ENCODE results near the gene FRYL.
"Not testable (repeated sequence)": the region's sequence is repeated elsewhere in the genome, so short reads cannot be mapped to it uniquely, and the experiment has no call there.

FRYL gene

DNA sequence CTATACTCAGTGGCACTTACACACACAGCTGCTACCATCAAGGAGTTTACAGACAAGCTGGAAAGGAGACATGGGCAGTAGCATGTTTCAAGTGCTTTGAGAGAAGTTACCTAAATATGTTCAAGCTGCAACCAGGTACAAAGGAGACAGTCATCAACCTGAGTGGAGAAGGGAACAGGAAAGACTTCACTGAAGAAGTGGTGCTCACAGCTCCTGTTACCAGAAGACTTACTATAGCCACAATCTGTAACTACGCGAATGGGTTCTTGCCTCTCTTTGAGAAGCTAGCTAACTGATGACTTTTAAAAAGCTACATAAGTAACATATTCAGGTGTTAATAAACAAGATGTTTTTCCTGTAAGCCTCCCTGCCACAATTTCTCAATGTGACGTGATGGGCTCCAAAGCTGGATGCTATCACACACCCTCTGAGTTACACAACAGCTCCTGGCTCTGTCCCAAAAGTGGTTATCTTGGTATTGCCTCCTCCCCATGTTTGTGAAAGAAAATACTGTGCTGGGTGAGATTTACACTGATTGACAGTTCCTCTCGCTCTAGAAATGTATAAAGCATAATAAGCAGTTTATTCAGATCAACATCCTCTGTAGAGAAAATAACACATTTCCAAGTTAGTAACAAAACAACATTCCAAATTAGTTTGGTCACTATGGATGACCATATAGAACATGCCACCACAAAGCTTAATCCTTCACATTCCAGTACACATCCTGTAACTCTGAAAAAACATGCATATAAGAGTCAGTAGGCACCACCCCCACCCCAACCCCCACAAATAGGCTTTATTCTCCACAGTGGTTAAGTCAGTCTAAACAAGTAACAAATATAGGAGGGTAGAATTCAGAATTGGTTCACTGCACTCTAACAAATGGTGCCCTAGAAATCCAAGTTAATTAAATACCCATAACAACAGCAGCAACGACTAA, 81.8 kb downstream of the FRYL start:
- DNase-seq (ENCODE audit: low read depth), result no peak

DNA sequence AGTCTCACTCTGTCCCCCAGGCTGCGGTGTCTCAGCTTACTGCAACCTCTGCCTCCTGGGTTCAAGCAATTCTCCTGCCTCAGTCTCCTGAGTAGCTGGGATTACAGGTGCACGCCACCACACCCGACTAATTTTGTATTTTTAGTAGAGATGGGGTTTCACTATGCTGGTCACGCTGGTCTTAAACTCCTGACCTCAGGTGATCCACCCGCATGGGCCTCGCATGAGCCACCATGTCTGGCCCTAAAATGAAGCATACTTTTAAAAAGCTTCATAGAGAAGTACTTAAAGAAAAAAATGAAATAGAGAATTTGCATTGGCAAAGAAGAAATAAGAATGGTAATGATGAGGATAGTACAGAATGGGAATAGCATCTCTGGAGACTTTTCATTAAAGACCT, 82.6 kb downstream of the FRYL start:
- DNase-seq (ENCODE audit: low read depth), result not testable (repeated sequence)

DNA sequence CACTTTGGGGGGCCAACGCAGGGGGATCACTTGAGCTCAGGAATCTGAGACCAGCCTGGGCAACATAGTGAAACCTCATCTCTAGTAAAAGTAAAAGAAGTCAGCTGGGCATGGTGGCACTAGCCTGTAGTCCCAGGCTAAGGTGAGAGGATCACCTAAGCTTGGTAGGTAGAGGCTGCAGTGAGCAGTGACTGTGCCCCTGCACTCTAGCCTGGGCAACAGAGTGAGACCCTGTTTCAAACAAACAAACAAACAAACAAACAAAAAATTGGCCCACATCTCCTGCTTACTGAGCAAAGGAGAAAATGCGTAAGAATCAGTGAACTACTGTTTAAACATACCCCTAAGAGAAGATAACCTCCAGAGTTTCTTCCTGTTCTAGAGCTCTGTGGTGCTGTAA, 85.3 kb downstream of the FRYL start:
- no peak for DNase-seq (ENCODE audit: low read depth)

- DNase-seq (ENCODE audit: low read depth), result no peak
Measured at GRCh38 chr4:48693856-48694574, 86.1 kb downstream of the FRYL start.

DNA sequence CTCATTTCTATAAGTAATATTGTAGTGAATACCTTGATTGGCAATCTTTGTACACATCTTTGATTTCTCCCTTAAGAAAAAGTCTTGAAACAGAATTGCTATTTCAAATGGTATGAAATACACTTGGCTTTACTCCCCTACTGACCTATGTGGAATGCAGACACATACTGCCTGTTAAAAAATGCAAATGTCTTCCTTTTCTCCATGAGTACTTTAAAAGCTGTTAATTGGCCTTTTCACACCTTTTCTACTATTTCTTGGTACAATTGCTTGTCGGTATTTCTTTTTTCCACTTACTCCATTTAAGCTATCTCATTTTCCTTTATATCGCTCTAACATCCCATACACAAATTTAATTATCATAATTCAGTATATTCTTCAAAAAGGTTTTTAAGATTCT, 87.2 kb downstream of the FRYL start:
- no peak for DNase-seq (ENCODE audit: low read depth)

GRCh38 chr4:48692044-48692443, 88.0 kb downstream of the FRYL start:
- no peak for DNase-seq (ENCODE audit: low read depth)

DNA sequence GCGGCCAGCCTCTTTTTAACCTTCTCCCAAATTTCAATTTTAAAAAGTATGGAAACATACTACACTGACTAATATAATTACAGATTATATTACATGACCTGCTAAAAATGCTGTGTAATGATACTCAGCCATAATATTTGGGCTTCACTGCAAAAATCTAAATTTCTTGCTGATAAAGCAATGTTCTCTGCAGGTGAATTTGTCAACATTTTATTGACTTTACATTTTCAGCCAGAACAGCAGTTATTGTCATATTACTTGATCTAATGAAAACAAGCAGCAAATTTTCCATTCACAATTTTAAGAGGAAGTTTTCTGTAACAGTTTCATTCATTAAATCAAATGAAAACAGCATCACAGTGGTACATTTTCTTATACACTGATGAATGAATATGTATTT, 91.1 kb downstream of the FRYL start:
- DNase-seq (ENCODE audit: low read depth), result no peak

DNA sequence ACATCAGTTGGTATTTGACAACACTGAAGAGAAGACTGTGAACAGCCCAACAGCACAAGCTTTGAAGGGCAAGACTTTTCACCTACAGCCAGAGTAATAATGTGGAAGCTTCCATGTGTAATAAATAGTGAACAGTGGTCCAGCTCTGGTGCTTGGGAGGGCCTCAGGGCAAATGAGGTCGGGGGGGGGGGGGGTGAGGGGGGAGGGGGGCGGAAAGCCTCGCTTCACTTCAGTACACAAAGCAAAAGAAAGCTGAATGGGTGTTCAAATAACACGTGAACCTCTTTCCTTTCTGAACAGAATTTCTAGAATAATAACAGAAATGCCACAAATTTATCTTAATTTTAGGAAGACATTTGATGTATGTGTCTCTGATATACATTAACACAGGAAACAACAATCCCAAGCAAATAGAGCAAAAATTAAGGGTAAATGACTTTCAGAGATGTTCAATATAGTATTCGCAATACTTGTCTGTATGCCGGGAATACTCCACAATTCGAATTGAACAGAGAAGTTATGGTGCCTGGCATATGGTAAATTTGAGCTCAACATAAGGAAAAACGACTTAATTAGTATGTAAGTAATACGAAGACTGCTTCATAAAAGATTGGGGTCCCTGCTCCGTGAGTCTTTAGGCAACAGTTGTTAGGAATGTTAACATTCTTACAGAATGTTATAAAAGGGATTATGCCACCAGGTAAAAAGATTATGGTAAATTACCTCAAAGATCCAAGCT, 92.6 kb downstream of the FRYL start:
- no peak for DNase-seq (ENCODE audit: low read depth)

DNA sequence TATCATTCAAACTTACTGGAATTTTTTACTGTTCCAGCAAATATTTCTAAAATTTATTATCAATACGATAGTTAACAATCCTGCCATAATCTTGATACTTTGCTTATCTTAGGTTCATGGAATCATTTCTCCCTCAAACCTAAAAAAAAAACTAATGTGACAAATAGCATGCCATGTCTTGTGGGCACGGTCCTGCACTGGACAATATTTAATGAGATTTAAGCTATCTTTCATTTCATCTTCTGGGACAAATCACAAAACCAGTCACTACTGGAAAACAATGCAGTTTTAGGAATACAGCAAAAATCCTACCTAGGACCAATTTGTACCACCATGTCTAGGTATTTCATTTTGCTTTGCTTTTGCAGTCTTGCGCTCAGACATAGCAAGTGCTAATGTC, 93.7 kb downstream of the FRYL start:
- no peak for DNase-seq (ENCODE audit: low read depth)

- no peak for DNase-seq (ENCODE audit: low read depth)
Measured at GRCh38 chr4:48683784-48684666, 96.1 kb downstream of the FRYL start.

- not testable (repeated sequence) for DNase-seq (ENCODE audit: low read depth)
Measured at GRCh38 chr4:48682870-48683269, 97.2 kb downstream of the FRYL start.

DNA sequence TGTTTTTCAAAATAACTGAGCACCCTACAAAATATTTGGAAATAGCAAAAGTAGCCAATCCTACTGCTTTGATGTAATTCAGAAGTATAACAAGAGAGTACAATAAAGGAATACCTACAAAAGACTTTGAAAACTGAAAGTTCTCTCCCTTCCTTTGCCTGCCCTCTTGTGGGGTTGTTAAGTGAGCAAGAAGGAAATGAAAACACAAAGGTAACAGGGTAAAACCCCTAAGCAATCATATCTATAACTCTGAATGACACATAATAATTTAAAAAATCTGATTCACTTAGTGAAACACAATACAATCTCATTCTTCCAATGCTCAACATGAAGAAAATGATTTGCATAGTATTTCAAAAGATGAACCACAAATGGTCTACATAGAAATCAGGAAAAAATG, 98.2 kb downstream of the FRYL start:
- no peak for DNase-seq (ENCODE audit: low read depth)

DNA sequence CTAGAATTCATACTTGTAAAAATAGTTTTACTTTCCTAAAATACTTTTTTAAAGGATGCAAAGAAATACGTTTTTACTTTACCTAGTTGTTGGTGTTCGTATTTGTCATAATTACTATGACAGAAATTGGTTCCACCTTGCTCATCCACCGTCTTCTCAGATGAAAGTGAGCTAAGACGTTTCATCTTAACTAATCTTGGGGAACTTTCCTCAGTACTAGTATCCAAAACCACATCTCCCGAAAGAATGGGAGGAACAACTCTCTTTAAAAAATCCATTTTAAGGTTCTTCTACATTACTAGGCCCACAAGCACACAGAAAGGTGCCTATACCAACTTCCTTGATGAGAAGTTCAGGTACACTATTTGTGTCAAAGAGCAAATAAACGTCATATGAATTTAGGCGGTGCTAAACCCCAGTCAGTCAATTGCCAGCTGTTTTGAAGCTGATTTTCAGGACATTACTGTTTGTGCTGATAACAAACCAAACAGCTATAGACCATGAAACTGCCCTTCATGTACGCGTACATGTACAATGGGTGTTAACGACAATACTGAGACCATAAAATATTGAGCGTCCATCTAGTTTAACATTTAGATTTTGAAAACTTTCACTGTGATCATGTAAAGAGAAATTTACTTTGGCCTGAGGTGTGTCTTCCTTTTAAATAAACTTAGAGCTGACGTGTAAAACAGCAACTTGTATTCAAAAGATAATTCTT, 99.1 kb downstream of the FRYL start:
- no peak for DNase-seq (ENCODE audit: low read depth)

- no peak for DNase-seq (ENCODE audit: low read depth)
Measured at GRCh38 chr4:48673537-48673936, 106.5 kb downstream of the FRYL start.

DNA sequence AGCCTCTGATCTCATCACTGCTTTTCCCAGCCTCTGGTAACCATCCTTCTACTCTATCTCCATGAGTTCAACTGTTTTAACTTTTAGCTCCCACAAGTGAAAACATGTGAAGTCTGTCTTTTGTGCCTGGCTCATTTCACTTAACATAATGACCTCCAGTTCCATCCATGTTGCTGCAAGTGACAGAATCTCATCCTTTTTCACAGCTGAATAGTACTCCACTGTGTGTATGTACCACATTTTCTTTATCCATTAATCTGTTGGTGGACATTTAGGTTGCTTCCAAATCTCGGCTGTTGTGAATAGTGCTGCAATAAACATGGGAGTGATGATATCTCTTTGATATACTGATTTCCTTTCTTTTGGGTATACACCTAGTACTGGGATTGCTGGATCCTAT, 109.5 kb downstream of the FRYL start:
- DNase-seq (ENCODE audit: low read depth), result no peak

GRCh38 chr4:48669086-48669485, 111.0 kb downstream of the FRYL start:
- no peak for DNase-seq (ENCODE audit: low read depth)

- DNase-seq (ENCODE audit: low read depth), result no peak
Measured at GRCh38 chr4:48668254-48669017, 111.6 kb downstream of the FRYL start.

DNA sequence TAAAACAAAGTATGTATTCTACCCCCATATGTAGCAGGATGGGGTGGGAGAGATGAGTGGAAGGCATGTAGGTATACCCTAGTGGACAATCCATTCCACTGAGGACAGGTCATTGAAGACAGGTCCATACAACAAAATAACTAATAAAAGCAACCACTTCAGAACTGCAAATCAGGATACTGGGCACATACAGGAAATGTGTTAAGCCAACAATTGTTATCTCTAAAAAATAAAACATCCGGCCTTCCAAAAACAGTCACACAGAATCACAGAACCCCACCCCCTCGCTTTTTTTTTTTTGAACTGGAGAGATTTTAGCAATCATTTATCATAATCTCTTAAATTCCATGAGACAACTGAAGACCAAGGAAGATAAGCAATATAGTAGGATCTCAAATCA, 112.9 kb downstream of the FRYL start:
- DNase-seq (ENCODE audit: low read depth), result no peak

DNA sequence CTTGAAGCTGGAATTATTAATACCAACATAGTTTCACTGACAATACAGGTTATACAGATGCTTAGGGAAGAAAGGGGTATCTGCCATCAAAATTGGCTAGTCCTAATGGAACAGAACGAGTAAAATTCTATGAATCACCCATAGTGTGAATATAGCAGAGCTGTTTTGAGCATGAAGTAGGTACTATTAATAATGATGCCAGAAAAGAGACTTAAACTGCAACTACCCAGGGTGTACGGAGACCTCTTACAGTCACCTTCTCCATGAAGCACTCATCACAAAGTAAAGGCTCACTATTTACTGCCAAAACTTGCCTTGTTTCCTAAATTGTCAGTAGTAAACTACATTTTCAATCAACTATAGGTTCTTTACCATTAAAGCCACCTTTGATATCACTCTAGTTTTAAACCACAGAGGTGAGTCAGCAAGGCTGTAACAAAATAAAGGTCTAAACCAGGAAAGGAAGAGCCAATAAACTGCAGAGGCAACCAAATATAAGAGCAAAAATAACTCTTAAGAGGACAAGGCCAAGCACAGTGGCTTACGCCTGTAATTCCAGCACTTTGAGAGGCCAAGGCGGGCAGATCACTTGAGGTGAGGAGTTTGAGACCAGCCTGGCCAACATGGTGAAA, 114.4 kb downstream of the FRYL start:
- no peak for DNase-seq (ENCODE audit: low read depth)

- DNase-seq (ENCODE audit: low read depth), result no peak
Measured at GRCh38 chr4:48664938-48665337, 115.1 kb downstream of the FRYL start.

Measured in T-helper 22 cell (primary cell).